ENCODE measurements around the gene SORBS2.
"Not testable (repeated sequence)": the region's sequence is repeated elsewhere in the genome, so short reads cannot be mapped to it uniquely, and the experiment has no call there.

Gene SORBS2

DNA sequence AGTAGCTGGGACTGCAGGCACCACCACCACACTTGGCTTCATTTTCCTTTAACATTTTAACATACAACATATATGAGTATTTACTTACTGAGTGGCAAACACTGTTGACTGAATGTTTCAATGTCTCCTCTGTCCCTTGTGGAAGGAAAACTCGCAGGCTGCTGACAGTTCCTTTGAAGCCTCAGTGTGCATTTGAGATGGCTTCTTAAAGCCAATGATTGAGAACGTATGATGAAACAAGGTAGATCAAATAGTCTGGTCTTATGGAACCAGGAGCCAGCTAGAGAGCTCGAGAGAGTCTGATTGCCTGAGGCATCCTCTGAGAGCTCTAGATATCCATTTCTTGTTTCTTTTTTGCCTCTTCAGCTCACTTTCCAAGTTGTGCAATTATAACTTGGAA lies 233.7 kb downstream of the SORBS2 start:
- FAIRE-seq: no peak

GRCh38 chr4:185576962-185577950 lies 234.7 kb downstream of the SORBS2 start:
- no peak for FAIRE-seq

GRCh38 chr4:185576314-185576961 lies 235.6 kb downstream of the SORBS2 start:
- FAIRE-seq: no peak

GRCh38 chr4:185573651-185574199 lies 238.3 kb downstream of the SORBS2 start:
- FAIRE-seq: no peak

GRCh38 chr4:185570727-185571126 lies 241.3 kb downstream of the SORBS2 start:
- no peak for FAIRE-seq

DNA sequence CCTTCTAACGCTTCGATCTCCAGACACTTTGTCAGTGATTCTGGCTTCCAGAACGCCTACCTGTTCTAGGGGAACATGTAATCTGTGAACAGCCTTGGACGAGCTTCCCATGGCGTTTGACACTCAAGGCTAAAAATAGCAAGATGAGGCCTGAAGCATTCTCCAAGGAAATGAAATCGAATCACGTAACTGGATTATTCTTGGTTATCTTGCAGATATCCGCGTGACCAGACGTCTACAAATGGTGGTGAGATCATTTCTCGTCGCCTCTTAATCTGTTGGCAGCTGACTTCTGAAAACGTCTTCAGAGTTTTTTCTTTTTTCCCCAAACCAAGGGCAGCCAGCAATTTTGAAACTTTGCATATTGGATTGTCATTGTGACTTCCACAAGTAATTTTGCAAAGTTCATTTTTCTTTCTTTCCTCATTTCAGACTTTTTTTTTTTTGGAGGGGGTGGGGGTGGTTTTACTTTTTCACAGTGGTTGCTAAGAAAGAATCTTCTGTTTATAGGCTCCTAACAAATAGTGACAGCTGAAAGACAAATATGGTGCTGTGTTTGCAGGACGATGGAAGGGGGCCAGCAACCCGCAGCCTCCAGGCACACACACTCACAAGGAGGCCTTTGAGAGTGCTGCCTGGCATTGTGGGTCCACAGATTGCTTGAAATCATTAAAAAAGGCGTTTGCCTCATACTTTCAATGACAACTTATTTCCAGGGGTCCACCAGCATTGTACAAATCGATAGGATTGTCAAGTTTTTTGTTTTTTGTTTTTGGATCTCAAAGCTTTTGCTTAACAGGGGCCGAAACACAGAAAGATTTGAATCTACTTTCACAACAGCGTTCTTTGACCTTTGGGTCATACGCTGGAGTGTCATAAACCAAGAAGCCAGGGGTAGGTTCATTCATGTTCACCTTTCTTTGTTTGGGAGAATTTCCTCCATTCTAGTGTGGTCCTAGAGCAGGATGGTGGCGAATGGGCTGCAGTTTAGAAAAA lies 244.3 kb downstream of the SORBS2 start:
- FAIRE-seq: no peak

GRCh38 chr4:185566972-185567371 lies 245.0 kb downstream of the SORBS2 start:
- no peak for FAIRE-seq

DNA sequence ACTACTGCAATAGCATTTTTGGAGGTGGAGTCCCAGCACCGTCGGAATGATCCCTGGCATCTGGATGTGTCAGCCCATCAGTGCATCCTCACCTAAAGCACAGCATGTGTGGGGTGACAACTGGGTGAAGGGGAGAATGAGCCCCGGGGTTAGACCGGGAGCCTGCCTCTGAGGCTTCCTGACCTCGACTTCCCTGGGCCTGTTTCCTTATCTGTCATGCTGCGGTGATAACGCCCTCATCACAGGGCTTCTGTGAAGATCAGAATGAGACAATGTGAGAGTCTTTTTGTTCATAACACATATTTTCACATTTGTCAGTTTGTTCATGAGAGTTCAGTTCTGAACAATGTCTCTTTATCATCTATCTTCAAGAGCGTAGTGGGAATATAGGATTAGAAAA lies 245.6 kb downstream of the SORBS2 start:
- FAIRE-seq: no peak

GRCh38 chr4:185565696-185566095 lies 246.3 kb downstream of the SORBS2 start:
- no peak for FAIRE-seq

DNA sequence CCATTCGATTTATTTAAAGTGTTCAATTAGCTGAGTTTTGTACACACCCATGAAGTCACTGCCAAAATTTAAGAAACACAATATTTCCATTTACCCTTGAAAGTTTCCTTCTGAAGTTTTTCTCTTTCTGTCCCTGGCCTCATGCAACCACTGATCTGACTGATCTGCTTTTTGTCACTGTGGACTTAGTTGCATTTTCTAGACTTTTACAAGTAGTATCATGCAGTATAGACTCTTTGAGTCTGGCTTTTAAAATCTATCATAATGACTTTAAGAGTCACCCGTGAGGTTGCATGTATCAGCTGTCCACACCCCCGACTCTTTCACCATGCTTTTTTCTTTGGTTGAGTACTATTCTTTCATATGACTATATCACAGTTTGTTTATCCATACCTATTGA lies 247.6 kb downstream of the SORBS2 start:
- FAIRE-seq: no peak

- FAIRE-seq: no peak
These were observed 249.5 kb downstream of the SORBS2 start for GRCh38 chr4:185562531-185562930.

DNA sequence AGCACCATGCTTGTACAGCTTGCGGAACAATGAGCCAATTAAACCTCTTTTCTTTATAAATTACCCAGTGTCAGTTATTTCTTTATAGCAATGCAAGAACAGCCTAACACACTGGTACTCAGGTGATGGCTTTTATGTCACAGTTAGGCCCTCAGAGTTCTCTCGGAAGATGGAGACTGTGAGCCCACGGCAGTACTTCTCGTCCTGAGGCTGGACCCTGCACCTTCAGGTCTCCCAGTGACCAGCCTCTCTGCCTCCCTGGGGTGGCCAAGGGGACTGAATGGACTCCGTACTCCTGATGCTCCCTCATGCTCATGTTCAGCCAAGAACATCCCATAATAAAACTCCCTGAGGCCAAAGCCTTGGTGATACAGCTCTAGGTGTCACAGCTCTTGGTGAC lies 251.7 kb downstream of the SORBS2 start:
- FAIRE-seq: no peak

- no peak for FAIRE-seq
These were observed 252.1 kb downstream of the SORBS2 start for GRCh38 chr4:185559915-185560281.

GRCh38 chr4:185559251-185559914 lies 252.6 kb downstream of the SORBS2 start:
- FAIRE-seq: not testable (repeated sequence)

DNA sequence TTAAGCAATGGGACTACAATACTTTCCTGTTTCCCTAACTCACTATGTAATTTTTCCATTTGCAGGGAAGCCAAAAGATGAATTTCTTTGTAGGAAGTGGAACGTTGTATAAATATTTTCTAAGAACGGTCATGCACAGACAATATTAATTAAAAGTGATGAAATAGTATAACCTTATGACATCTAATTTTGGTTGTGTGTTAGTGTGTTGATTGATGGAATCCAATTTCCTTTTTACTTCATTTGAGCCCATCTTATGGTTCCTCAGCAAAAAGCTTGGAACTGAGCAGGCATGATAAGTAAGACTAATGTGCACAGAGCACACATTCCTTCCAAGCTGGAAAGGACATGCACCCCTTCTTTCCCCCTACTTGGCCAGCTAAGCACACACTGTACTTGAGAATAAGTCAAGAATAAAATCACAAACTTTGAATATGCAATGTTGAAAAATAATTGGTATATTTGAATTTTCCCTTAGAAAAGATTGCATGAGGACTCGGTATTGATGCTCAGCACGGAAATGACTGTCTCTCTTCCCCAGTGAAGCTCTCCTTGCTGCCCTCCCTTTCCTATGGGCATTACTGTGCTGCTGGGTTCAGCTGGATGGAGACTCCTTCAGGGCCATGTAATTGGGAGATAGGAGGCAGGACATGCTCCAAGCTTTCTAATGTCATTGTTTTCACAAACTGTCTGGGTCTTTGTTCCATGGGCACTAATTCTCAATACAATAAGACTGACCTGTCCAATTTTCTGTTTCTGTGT lies 257.4 kb downstream of the SORBS2 start:
- FAIRE-seq: no peak

DNA sequence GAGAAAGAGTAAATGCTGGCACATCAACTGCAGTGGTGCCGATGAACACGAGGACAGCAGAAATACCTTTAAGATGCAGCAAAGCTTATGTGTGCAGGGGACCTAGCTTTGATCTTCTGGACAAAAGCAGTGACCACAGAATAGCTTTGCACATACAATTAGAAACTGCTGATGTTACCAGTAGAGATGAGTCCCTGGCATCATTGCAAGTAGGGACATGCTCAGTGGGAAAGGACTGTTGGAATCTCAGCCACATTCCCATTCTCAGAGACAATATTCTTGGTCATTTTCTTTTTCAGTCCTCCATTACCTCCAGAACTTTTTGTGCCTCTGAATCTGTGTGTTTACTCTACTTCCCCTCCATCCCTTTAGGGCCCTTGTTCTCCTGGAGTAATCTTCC lies 259.7 kb downstream of the SORBS2 start:
- no peak for FAIRE-seq

GRCh38 chr4:185550933-185551332 lies 261.1 kb downstream of the SORBS2 start:
- no peak for FAIRE-seq

- no peak for FAIRE-seq
These were observed 262.8 kb downstream of the SORBS2 start for GRCh38 chr4:185549095-185549639.

GRCh38 chr4:185548587-185548986 lies 263.4 kb downstream of the SORBS2 start:
- FAIRE-seq: no peak

- no peak for FAIRE-seq
These were observed 265.7 kb downstream of the SORBS2 start for GRCh38 chr4:185546335-185546734.
